ENCODE results near the gene CPD. TPM values are rescaled to one million over a fixed set of nuclear protein-coding genes. Genes with fewer than 3 reads are reported as not detected.

Gene CPD
- total and polyA plus RNA-seq, 9 of the 15 experiments (the other 6 are each of a cell fraction or from before 2014, with no cell fraction given) = 4.5 to 24.4 (median 20.4) TPM

- Histone ChIP-seq H3K36me3 (ENCODE audit: control insufficient read depth, insufficient read depth, low read length) (peaks cover 21% of the 10 kb centered on the region; the same call in 2 of the 3 replicates), H3K27me3 (ENCODE audit: control insufficient read depth in 2 of 2, insufficient read depth in 2 of 2, low read length in 2 of 2) (no peaks in the 10 kb centered on the region), H3K4me3 (no peak overlapping the region), H3K79me2 (ENCODE audit: control insufficient read depth, insufficient read depth, low read length) (no peaks in the 10 kb centered on the region), H3K9me1 (ENCODE audit: control insufficient read depth, insufficient read depth, low read length) (no peaks in the 10 kb centered on the region), H3K9me3 (replicated peaks; ENCODE audit: control insufficient read depth, insufficient read depth, low read depth, low read length) (no peaks in the 10 kb centered on the region), H3K27ac (ENCODE audit: extremely low read depth, low read depth, low read length) (no peak overlapping the region), H3K4me1 (replicated peaks in 1 of 2; ENCODE audit: control insufficient read depth in 2 of 2, insufficient read depth in 2 of 2, low read length in 2 of 2) (no peaks in the 10 kb centered on the region), H3K9ac (ENCODE audit: insufficient read depth in 1 of 2, low read depth in 2 of 2, low read length in 2 of 2) (no peak overlapping the region), H3K4me2 (ENCODE audit: insufficient read depth, low read length) (no peak overlapping the region), H4K20me1 (replicated peaks; ENCODE audit: control insufficient read depth, insufficient read depth, low read length) (no peaks in the 10 kb centered on the region), H2AFZ (ENCODE audit: low read depth, low read length) (no peak overlapping the region)
- WGBS (ENCODE audit: insufficient coverage, low coverage, missing lambda C conversion rate) = 87% methylated on average over 12 of the region's 12 CpGs
- no peak for DNase-seq (ENCODE audit: extremely low read depth in 1 of 4, low spot score in 3 of 4)
- in situ Hi-C loops (cut with MboI) (no loop called here), intact Hi-C loops (cut with micrococcal nuclease) (no loop called here)
- no peak for FAIRE-seq
- BruUV-seq (replicated peaks) = no TSS peak
- ChIA-PET POLR2A (interaction anchor here (0.6 kb wide), 1 partner anchor 287 kb away, joined by 3 read pairs; no protein-coding TSS in a partner anchor), CTCF (ENCODE audit: low intra/inter-chr PET ratio) (no interaction called here)
- no peak for ATAC-seq
- TF ChIP-seq MXI1 (IDR thresholded peaks at IDR 0.05; ENCODE audit: low read depth, low read length) (no peak), TCF7 (IDR thresholded peaks at IDR 0.05; ENCODE audit: borderline replicate concordance) (no peak), SIRT6 (IDR thresholded peaks at IDR 0.05; ENCODE audit: low read depth, low read length) (no peak), KAT8 (IDR thresholded peaks at IDR 0.05; ENCODE audit: low read depth) (no peak), ZNF57 (CRISPR knock-in tag; IDR thresholded peaks at IDR 0.05) (no peak), CHD1 (IDR thresholded peaks at IDR 0.05; ENCODE audit: low read length) (no peak), ZNF253 (CRISPR knock-in tag; conservative IDR thresholded peaks at IDR 0.05) (no peak), RREB1 (CRISPR knock-in tag; IDR thresholded peaks at IDR 0.05) (no peak), BHLHE40 (IDR thresholded peaks at IDR 0.05; ENCODE audit: low read length) (no peak)
- TF ChIP-seq, protein P1, sequence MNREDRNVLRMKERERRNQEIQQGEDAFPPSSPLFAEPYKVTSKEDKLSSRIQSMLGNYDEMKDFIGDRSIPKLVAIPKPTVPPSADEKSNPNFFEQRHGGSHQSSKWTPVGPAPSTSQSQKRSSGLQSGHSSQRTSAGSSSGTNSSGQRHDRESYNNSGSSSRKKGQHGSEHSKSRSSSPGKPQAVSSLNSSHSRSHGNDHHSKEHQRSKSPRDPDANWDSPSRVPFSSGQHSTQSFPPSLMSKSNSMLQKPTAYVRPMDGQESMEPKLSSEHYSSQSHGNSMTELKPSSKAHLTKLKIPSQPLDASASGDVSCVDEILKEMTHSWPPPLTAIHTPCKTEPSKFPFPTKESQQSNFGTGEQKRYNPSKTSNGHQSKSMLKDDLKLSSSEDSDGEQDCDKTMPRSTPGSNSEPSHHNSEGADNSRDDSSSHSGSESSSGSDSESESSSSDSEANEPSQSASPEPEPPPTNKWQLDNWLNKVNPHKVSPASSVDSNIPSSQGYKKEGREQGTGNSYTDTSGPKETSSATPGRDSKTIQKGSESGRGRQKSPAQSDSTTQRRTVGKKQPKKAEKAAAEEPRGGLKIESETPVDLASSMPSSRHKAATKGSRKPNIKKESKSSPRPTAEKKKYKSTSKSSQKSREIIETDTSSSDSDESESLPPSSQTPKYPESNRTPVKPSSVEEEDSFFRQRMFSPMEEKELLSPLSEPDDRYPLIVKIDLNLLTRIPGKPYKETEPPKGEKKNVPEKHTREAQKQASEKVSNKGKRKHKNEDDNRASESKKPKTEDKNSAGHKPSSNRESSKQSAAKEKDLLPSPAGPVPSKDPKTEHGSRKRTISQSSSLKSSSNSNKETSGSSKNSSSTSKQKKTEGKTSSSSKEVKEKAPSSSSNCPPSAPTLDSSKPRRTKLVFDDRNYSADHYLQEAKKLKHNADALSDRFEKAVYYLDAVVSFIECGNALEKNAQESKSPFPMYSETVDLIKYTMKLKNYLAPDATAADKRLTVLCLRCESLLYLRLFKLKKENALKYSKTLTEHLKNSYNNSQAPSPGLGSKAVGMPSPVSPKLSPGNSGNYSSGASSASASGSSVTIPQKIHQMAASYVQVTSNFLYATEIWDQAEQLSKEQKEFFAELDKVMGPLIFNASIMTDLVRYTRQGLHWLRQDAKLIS (CRISPR knock-in tag; IDR thresholded peaks at IDR 0.05) = no peak
Observed at GRCh38 chr17:30450125-30451027, 71.6 kb downstream of the CPD start.
